Heart left ventricle (tissue), 16 donors: Measurements from ENCODE around the gene CCDC88B. TPM values are rescaled to one million over a fixed set of nuclear protein-coding genes. Genes with fewer than 3 reads are reported as not detected.

Experiments
- ATAC-seq, 4 donors: fragments of 200-7000 bp; cut with Tn5 transposase; one replicate each; pipeline ENCODE4 v1.9.1; 2020 to 2022; ENCODE audit warnings: moderate library complexity in 4 of 4, mild to moderate bottlenecking in 3 of 4, moderate number of reproducible peaks in 1 of 4
- DNase-seq, 5 donors: peaks; one replicate each; pipeline ENCODE4 v3.0.0-alpha.2; 2020
- H3K27ac ChIP-seq, 12 donors: fragments of 200-600 bp; sonication (generic) in 4 of 12; one replicate each; pipeline versions ENCODE4 v1.5.0 to v1.8.0; 2016 to 2022; ENCODE audit warnings: mild to moderate bottlenecking in 2 of 12
- H3K27me3 ChIP-seq, 9 donors: fragments of 200-600 bp; sonication (generic) in 2 of 9; one replicate each; pipeline versions ENCODE4 v1.5.1 to v1.8.0; 2016 to 2022; ENCODE audit warnings: mild to moderate bottlenecking in 3 of 9
- H3K36me3 ChIP-seq, 9 donors: fragments of 200-600 bp; sonication (generic) in 2 of 9; one replicate each; pipeline versions ENCODE4 v1.5.0 to v1.8.0; 2018 to 2022; ENCODE audit warnings: mild to moderate bottlenecking in 2 of 9
- H3K4me1 ChIP-seq, 12 donors: fragments of 200-600 bp; sonication (generic) in 4 of 12; one replicate each; pipeline versions ENCODE4 v1.5.0 to v1.8.0; 2016 to 2022; ENCODE audit warnings: mild to moderate bottlenecking in 3 of 12
- H3K4me3 ChIP-seq, 12 donors: fragments of 200-600 bp; sonication (generic) in 4 of 12; one replicate each; pipeline versions ENCODE4 v1.5.0 to v1.8.0; 2017 to 2022; ENCODE audit warnings: mild to moderate bottlenecking in 9 of 12, moderate library complexity in 4 of 12
- H3K9me3 ChIP-seq, 12 donors: fragments of 200-600 bp; sonication (generic) in 4 of 12; one replicate each; pipeline versions ENCODE4 v1.5.0 to v1.8.0; 2016 to 2022; ENCODE audit warnings: mild to moderate bottlenecking in 1 of 12
- CTCF ChIP-seq, 12 donors: fragments of 200-600 bp; sonication (generic) in 4 of 12; IDR thresholded peaks; one replicate each; pipeline versions ENCODE4 v1.5.0 to v1.8.0; 2018 to 2022; ENCODE audit warnings: antibody characterized with exemption in 12 of 12, mild to moderate bottlenecking in 5 of 12
- POLR2A ChIP-seq, 2 donors: fragments of 450-650 bp; IDR thresholded peaks; one replicate each; pipeline ENCODE4 v1.6.1; 2017; ENCODE audit warnings: antibody characterized with exemption in 2 of 2, mild to moderate bottlenecking in 2 of 2, moderate library complexity in 2 of 2
- WGBS, 4 donors: extraction: QIAGEN DNeasy Blood & Tissue Kit in 2 of 4; methylation state at CpG; one replicate each; pipeline versions ENCODE4 v1.1.5 to v1.1.7; 2013 to 2018; 5-methylcytosine and 5-hydroxymethylcytosine counted together
- intact Hi-C, 10 donors: fragments of 100-400 bp; cut with DNase I; formaldehyde crosslinking; loops; one replicate each; pipeline versions ENCODE4 v1.11.1 to v1.14.2; 2022
- polyA plus RNA-seq, 2 donors: library from polyadenylated mRNA; stranded (reverse); fragments of 200-250 nt; gene quantifications; one replicate each; pipeline ENCODE4 v1.2.3, GENCODE V29; 2013
- total RNA-seq, 9 donors: library from RNA; depleted of rRNA in 2 of 9; stranded (reverse); fragments of >200 nt in 2 of 9; fragmentation: NEBNext Ultra II Directional in 3 of 9; extraction: Animal tissue kit (Norgen Biotek cat#: 25700) in 3 of 9; gene quantifications; one replicate each; pipeline versions ENCODE4 v1.1.0 to v1.2.4, GENCODE V29; 2016 to 2023
- donor health status: ischemic (EF 13 %, LVEDD 7.1; RV severe dilation, severe dysfunction).
- donor health status: healthy with polysubstance abuse.
- donor health status: DM: no; HTN: yes; CAD: no.
- donor health status: DM: no; HTN: no; CAD: no.
- donor health status: ischemic (EF 25% LVEDD 6.9; RV normal size, moderate dysfunction).
- donor health status: ischemic (EF 25% LVEDD 5.7; RV mildly dilated, moderate dysfunction).
- donor health status: healthy.
- donor health status: DM: yes; HTN: yes; CAD: no.
- donor health status: ischemic (EF 35%, LVEDD 5.7; RV mildly dilated, moderate dysfunction).
- donor health status: nonischemic (EF 11% LVEDD 7.7; RV severe dilation, severe dysfunction).
- donor health status: DM: yes; HTN: yes; CAD: no.
- donor health status: PGD.
- donor health status: ischemic (EF 29% LVEDD 5.4; RV normal size, mild dysfunction).
- donor health status: nonischemic (EF 23%, LVEDD 6.1; RV moderate dilation, normal function).

CCDC88B gene
- total and polyA plus RNA-seq, 11 donors = 4.1 to 24.0 (median 8.1) TPM

- intact Hi-C loops = no loop called here
These were observed 24.9 kb downstream of the CCDC88B start for GRCh38 chr11:64364911-64365310.

GRCh38 chr11:64366751-64367150 is 26.7 kb downstream of the CCDC88B start:
- no peak overlapping the region for H3K27ac ChIP-seq
- TF ChIP-seq CTCF (IDR thresholded peaks at IDR 0.05) (no peak), POLR2A (IDR thresholded peaks at IDR 0.05) (no peak)
- no peak overlapping the region for H3K4me3 ChIP-seq
- no peaks in the 10 kb centered on the region for H3K27me3 ChIP-seq
- intact Hi-C loops = no loop called here
- 84 to 93% (median 84%) methylated on average over 1 of the region's 1 CpG for WGBS, 4 donors
- ATAC-seq (no peak), DNase-seq (no peak)
- H3K36me3 ChIP-seq = peaks cover 0 to 98% (median 91%) of the 10 kb centered on the region in 9 donors
- peaks cover 0 to 5% (median 0%) of the 10 kb centered on the region in 12 donors for H3K4me1 ChIP-seq
- no peaks in the 10 kb centered on the region for H3K9me3 ChIP-seq

More at GRCh38 chr11:64364911-64365310, 24.9 kb downstream of the CCDC88B start:
- Histone ChIP-seq H3K36me3 (peaks cover 2 to 92% (median 90%) of the 10 kb centered on the region in 9 donors), H3K27me3 (no peaks in the 10 kb centered on the region), H3K4me3 (no peak overlapping the region), H3K4me1 (peaks cover 0 to 12% (median 3%) of the 10 kb centered on the region in 12 donors), H3K27ac (no peak overlapping the region), H3K9me3 (no peaks in the 10 kb centered on the region)
- no peak for DNase-seq
- TF ChIP-seq POLR2A (IDR thresholded peaks at IDR 0.05) = no peak
- TF ChIP-seq CTCF (IDR thresholded peaks at IDR 0.05) = no peak
- ATAC-seq = no peak
- 84 to 92% (median 88%) methylated on average over 4 of the region's 4 CpGs for WGBS, 4 donors

GRCh38 chr11:64367931-64368672 is 28.1 kb downstream of the CCDC88B start:
- H3K4me3 ChIP-seq = no peak overlapping the region
- no peak for TF ChIP-seq CTCF (IDR thresholded peaks at IDR 0.05)
- H3K4me1 ChIP-seq = peaks cover 0 to 5% (median 0%) of the 10 kb centered on the region in 12 donors
- 88 to 90% (median 89%) methylated on average over 34 to 46 of the region's 46 CpGs for WGBS, 4 donors
- H3K27ac ChIP-seq = no peak overlapping the region
- intact Hi-C loops = no loop called here
- no peaks in the 10 kb centered on the region for H3K27me3 ChIP-seq
- ATAC-seq = no peak
- H3K36me3 ChIP-seq = peaks cover 0 to 87% (median 77%) of the 10 kb centered on the region in 9 donors
- no peak for DNase-seq
- H3K9me3 ChIP-seq = no peaks in the 10 kb centered on the region

DNA sequence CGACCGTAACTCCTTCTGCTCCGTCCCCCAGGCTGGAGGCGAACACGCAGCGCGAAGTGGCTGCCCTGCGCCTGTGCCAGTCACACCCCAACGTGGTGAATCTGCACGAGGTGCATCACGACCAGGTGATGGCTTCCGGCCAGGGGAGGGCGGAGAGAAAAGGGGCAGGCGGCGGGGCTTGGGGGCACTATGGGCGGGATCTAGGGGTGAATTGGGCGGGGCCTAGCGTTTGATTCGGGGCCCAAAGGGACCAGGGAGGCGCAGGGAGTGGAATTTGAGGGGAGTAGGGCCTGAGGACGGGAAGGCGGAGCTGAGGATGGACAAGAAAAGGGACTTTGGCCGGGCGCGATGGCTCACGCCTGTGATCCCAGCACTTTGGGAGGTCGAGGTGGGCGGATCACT is 28.7 kb downstream of the CCDC88B start:
- H3K9me3 ChIP-seq = no peaks in the 10 kb centered on the region
- H3K36me3 ChIP-seq = peaks cover 0 to 81% (median 72%) of the 10 kb centered on the region in 9 donors
- no peak for ATAC-seq
- WGBS, 4 donors = 90 to 92% (median 91%) methylated on average over 28 of the region's 28 CpGs
- H3K4me3 ChIP-seq = no peak overlapping the region
- H3K27me3 ChIP-seq = no peaks in the 10 kb centered on the region
- intact Hi-C loops = no loop called here
- no peak for DNase-seq
- no peak overlapping the region for H3K27ac ChIP-seq
- TF ChIP-seq POLR2A (IDR thresholded peaks at IDR 0.05) (no peak), CTCF (IDR thresholded peaks at IDR 0.05) (no peak)
- peaks cover 0 to 5% (median 0%) of the 10 kb centered on the region in 12 donors for H3K4me1 ChIP-seq
